ENCODE results near the gene TBPL1.

Gene TBPL1

GRCh38 chr6:133969285-133969920 lies 16.4 kb downstream of the TBPL1 start:
- H3K4me3 ChIP-seq (ENCODE audit: low read depth, low read length), result no peak overlapping the region
- TF ChIP-seq POLR2A (IDR thresholded peaks at IDR 0.05; ENCODE audit: extremely low read depth, insufficient read length), result no peak
- no peak for TF ChIP-seq MAX (IDR thresholded peaks at IDR 0.05; ENCODE audit: low read depth, low read length)
- TF ChIP-seq, protein P1, sequence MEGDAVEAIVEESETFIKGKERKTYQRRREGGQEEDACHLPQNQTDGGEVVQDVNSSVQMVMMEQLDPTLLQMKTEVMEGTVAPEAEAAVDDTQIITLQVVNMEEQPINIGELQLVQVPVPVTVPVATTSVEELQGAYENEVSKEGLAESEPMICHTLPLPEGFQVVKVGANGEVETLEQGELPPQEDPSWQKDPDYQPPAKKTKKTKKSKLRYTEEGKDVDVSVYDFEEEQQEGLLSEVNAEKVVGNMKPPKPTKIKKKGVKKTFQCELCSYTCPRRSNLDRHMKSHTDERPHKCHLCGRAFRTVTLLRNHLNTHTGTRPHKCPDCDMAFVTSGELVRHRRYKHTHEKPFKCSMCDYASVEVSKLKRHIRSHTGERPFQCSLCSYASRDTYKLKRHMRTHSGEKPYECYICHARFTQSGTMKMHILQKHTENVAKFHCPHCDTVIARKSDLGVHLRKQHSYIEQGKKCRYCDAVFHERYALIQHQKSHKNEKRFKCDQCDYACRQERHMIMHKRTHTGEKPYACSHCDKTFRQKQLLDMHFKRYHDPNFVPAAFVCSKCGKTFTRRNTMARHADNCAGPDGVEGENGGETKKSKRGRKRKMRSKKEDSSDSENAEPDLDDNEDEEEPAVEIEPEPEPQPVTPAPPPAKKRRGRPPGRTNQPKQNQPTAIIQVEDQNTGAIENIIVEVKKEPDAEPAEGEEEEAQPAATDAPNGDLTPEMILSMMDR (IDR thresholded peaks at IDR 0.05; ENCODE audit: low read depth, low read length), result no peak
- no peak for TF ChIP-seq MYC (IDR thresholded peaks at IDR 0.05; ENCODE audit: low read depth, low read length)
- DNase-seq (ENCODE audit: low read depth), result no peak

- no peak overlapping the region for H3K4me3 ChIP-seq (ENCODE audit: low read depth, low read length)
- no peak for DNase-seq (ENCODE audit: low read depth)
- TF ChIP-seq, protein P1 (IDR thresholded peaks at IDR 0.05; ENCODE audit: low read depth, low read length), result no peak
- TF ChIP-seq MYC (IDR thresholded peaks at IDR 0.05; ENCODE audit: low read depth, low read length) (no peak), POLR2A (IDR thresholded peaks at IDR 0.05; ENCODE audit: extremely low read depth, insufficient read length) (no peak), MAX (IDR thresholded peaks at IDR 0.05; ENCODE audit: low read depth, low read length) (no peak)
Measured at GRCh38 chr6:133969921-133970295, 16.9 kb downstream of the TBPL1 start.

DNA sequence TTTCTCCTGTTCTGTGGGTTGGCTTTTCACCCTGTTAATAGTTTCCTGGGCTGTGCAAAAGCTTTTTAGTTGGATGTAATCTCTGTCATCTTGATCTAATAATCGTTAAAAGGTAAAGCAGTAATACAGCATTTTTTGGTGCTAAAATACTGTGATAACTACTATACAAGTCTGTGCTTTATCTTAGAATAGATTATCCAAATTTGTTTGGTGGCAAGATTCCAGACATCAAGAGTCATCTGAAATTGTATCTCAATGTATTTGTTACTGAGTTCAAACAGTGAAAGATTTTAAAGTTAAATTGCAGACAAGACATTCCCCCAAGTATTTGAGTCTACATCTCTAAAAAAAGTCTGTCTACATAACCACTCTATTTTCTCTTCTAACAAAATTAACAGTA lies 18.8 kb downstream of the TBPL1 start:
- H3K4me3 ChIP-seq (ENCODE audit: low read depth, low read length), result no peak overlapping the region
- TF ChIP-seq MAX (IDR thresholded peaks at IDR 0.05; ENCODE audit: low read depth, low read length) (no peak), MYC (IDR thresholded peaks at IDR 0.05; ENCODE audit: low read depth, low read length) (no peak), POLR2A (IDR thresholded peaks at IDR 0.05; ENCODE audit: extremely low read depth, insufficient read length) (no peak)
- TF ChIP-seq, protein P1 (IDR thresholded peaks at IDR 0.05; ENCODE audit: low read depth, low read length), result no peak
- DNase-seq (ENCODE audit: low read depth), result no peak

- no peak overlapping the region for H3K4me3 ChIP-seq (ENCODE audit: low read depth, low read length)
- no peak for TF ChIP-seq POLR2A (IDR thresholded peaks at IDR 0.05; ENCODE audit: extremely low read depth, insufficient read length)
- TF ChIP-seq MAX (IDR thresholded peaks at IDR 0.05; ENCODE audit: low read depth, low read length), result no peak
- TF ChIP-seq MYC (IDR thresholded peaks at IDR 0.05; ENCODE audit: low read depth, low read length), result no peak
- TF ChIP-seq, protein P1 (IDR thresholded peaks at IDR 0.05; ENCODE audit: low read depth, low read length), result no peak
- no peak for DNase-seq (ENCODE audit: low read depth)
Measured at GRCh38 chr6:133972388-133972787, 19.4 kb downstream of the TBPL1 start.

- DNase-seq (ENCODE audit: low read depth), result peak; percentile 66
- H3K4me3 ChIP-seq (ENCODE audit: low read depth, low read length), result no peak overlapping the region
- TF ChIP-seq MYC (IDR thresholded peaks at IDR 0.05; ENCODE audit: low read depth, low read length) (no peak), MAX (IDR thresholded peaks at IDR 0.05; ENCODE audit: low read depth, low read length) (no peak), POLR2A (IDR thresholded peaks at IDR 0.05; ENCODE audit: extremely low read depth, insufficient read length) (no peak)
- TF ChIP-seq, protein P1 (IDR thresholded peaks at IDR 0.05; ENCODE audit: low read depth, low read length), result peak; percentile 63
Measured at GRCh38 chr6:133973109-133973971, 20.3 kb downstream of the TBPL1 start.

Data from NB4 (cell line).